ENCODE results near the gene HOXC10.

The HOXC10 gene

GRCh38 chr12:53950789-53951576 is 34.0 kb upstream of the HOXC10 start:
- no peak for DNase-seq (ENCODE audit: low read depth, low spot score)

- DNase-seq (ENCODE audit: low read depth, low spot score): no peak
These were observed 33.2 kb upstream of the HOXC10 start for GRCh38 chr12:53951577-53952334.

GRCh38 chr12:53952335-53952694 is 32.6 kb upstream of the HOXC10 start:
- DNase-seq (ENCODE audit: low read depth, low spot score): no peak

GRCh38 chr12:53952871-53953734 is 31.8 kb upstream of the HOXC10 start:
- no peak for DNase-seq (ENCODE audit: low read depth, low spot score)

- no peak for DNase-seq (ENCODE audit: low read depth, low spot score)
These were observed 30.9 kb upstream of the HOXC10 start for GRCh38 chr12:53953831-53954693.

GRCh38 chr12:53954694-53955035 is 30.3 kb upstream of the HOXC10 start, which contains the start of gene HOXC12:
Gene HOXC12, plus strand, starts transcription at chr12:53954903. Its CDS starts 27 bp downstream, at chr12:53954930.
- no peak for DNase-seq (ENCODE audit: low read depth, low spot score)

GRCh38 chr12:53955036-53955775 is 29.7 kb upstream of the HOXC10 start:
- no peak for DNase-seq (ENCODE audit: low read depth, low spot score)

GRCh38 chr12:53955776-53956250 is 29.1 kb upstream of the HOXC10 start:
- DNase-seq (ENCODE audit: low read depth, low spot score): no peak

GRCh38 chr12:53956251-53956887 is 28.6 kb upstream of the HOXC10 start:
- no peak for DNase-seq (ENCODE audit: low read depth, low spot score)

GRCh38 chr12:53956914-53957536 is 27.9 kb upstream of the HOXC10 start:
- no peak for DNase-seq (ENCODE audit: low read depth, low spot score)

GRCh38 chr12:53958128-53958527 is 26.8 kb upstream of the HOXC10 start:
- no peak for DNase-seq (ENCODE audit: low read depth, low spot score)

GRCh38 chr12:53959314-53959713 is 25.6 kb upstream of the HOXC10 start:
- DNase-seq (ENCODE audit: low read depth, low spot score): no peak

- no peak for DNase-seq (ENCODE audit: low read depth, low spot score)
These were observed 24.5 kb upstream of the HOXC10 start for GRCh38 chr12:53960187-53961024.

GRCh38 chr12:53961025-53961761 is 23.8 kb upstream of the HOXC10 start:
- no peak for DNase-seq (ENCODE audit: low read depth, low spot score)

- no peak for DNase-seq (ENCODE audit: low read depth, low spot score)
These were observed 21.9 kb upstream of the HOXC10 start for GRCh38 chr12:53963005-53963404.

GRCh38 chr12:53963434-53964314 is 21.3 kb upstream of the HOXC10 start:
- no peak for DNase-seq (ENCODE audit: low read depth, low spot score)

GRCh38 chr12:53964315-53964713 is 20.6 kb upstream of the HOXC10 start:
- DNase-seq (ENCODE audit: low read depth, low spot score): no peak

All from brain pericyte (primary cell).